Parathyroid adenoma (tissue), 2 donors: ENCODE measurements around the gene XYLT1.

Experiments
- H2AFZ ChIP-seq: fragments of 300-600 bp; sonication (generic); one replicate; pipeline ENCODE4 v1.7.0; 2017; ENCODE audit warnings: antibody characterized with exemption, mild to moderate bottlenecking
- H3K27ac ChIP-seq: fragments of 300-600 bp; sonication (generic); one replicate; pipeline ENCODE4 v1.7.0; 2017
- H3K27me3 ChIP-seq: fragments of 300-600 bp; sonication (generic); one replicate; pipeline ENCODE4 v1.7.0; 2017; ENCODE audit warnings: low read length; ENCODE audit not compliant: control insufficient read depth, insufficient read depth
- H3K36me3 ChIP-seq: fragments of 300-600 bp; sonication (generic); one replicate; pipeline ENCODE4 v1.7.0; 2017; ENCODE audit warnings: low read length; ENCODE audit not compliant: control insufficient read depth, insufficient read depth
- H3K4me1 ChIP-seq: fragments of 300-600 bp; sonication (generic); one replicate; pipeline ENCODE4 v1.7.0; 2017; ENCODE audit warnings: control low read depth
- H3K4me2 ChIP-seq: fragments of 300-600 bp; sonication (generic); one replicate; pipeline ENCODE4 v1.7.0; 2017; ENCODE audit warnings: low read length
- H3K4me3 ChIP-seq: fragments of 300-600 bp; sonication (generic); one replicate; pipeline ENCODE4 v1.7.0; 2017; ENCODE audit warnings: low read depth, low read length
- H3K79me2 ChIP-seq: fragments of 300-600 bp; sonication (generic); one replicate; pipeline ENCODE4 v1.7.0; 2017; ENCODE audit warnings: control low read depth
- H3K9ac ChIP-seq: fragments of 300-600 bp; sonication (generic); one replicate; pipeline ENCODE4 v1.7.0; 2017; ENCODE audit warnings: mild to moderate bottlenecking
- H3K9me3 ChIP-seq: fragments of 300-600 bp; sonication (generic); one replicate; pipeline ENCODE4 v1.7.0; 2017; ENCODE audit warnings: low read length; ENCODE audit not compliant: control insufficient read depth
- TF ChIP-seq, protein P1 (sequence below): fragments of 300-600 bp; sonication (generic); IDR thresholded peaks from one replicate; pipeline ENCODE4 v1.7.0; 2017; ENCODE audit warnings: antibody characterized with exemption, mild to moderate bottlenecking
- donor health status: primary hyperparathyroidism.

XYLT1 gene

GRCh38 chr16:17206712-17207111, 264.0 kb downstream of the XYLT1 start:
- H3K4me1 ChIP-seq = no peaks in the 10 kb centered on the region
- TF ChIP-seq, protein P1, sequence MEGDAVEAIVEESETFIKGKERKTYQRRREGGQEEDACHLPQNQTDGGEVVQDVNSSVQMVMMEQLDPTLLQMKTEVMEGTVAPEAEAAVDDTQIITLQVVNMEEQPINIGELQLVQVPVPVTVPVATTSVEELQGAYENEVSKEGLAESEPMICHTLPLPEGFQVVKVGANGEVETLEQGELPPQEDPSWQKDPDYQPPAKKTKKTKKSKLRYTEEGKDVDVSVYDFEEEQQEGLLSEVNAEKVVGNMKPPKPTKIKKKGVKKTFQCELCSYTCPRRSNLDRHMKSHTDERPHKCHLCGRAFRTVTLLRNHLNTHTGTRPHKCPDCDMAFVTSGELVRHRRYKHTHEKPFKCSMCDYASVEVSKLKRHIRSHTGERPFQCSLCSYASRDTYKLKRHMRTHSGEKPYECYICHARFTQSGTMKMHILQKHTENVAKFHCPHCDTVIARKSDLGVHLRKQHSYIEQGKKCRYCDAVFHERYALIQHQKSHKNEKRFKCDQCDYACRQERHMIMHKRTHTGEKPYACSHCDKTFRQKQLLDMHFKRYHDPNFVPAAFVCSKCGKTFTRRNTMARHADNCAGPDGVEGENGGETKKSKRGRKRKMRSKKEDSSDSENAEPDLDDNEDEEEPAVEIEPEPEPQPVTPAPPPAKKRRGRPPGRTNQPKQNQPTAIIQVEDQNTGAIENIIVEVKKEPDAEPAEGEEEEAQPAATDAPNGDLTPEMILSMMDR = no peak
- H3K27ac ChIP-seq = no peak overlapping the region
- H2AFZ ChIP-seq = no peak overlapping the region
- H3K4me2 ChIP-seq = no peak overlapping the region
- H3K4me3 ChIP-seq = no peak overlapping the region
- H3K27me3 ChIP-seq = no peaks in the 10 kb centered on the region
- no peaks in the 10 kb centered on the region for H3K36me3 ChIP-seq
- no peaks in the 10 kb centered on the region for H3K9me3 ChIP-seq
- no peaks in the 10 kb centered on the region for H3K79me2 ChIP-seq
- no peak overlapping the region for H3K9ac ChIP-seq

DNA sequence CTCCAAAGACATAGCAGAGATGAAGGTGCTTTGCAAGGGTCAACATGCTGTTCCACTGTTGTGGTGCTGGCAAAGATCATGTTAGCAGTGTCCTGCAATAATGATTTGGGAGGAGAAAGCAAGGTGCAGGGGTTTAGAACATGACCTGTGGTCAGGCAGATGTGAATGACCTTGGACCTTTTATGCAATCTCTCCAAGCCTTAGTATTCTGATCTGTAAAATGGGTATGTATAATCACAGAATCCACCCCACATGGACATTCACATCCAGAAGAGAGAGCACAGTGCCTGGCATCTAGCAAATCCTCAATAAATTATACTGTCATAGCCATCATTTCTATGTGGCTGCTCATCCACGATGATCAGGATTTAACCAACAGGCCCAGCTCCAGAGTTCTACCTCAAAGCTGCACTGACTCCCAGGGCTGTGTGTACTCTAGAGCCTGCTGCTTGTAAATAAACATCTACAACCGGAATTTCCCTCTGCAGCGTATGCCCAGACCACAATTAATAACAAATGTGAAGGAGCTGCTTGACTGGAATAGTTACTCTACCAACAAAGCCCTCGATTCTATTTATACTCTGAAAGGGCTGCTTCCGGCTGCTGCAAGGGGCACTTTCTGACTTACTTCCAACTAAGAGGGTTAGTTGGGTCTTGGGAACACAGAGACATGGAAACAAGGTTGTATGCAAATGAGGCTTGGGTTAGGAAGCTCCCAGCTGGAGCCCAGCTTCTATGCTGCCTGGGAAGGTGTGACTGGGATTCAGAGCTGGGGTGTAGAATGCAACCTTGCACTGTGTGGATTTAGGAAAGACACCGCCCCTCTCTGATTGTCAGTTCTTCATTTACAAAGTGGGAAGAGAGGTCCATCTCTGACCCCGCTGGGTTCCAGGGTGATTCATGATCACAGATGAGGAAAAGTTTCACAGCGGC, 265.2 kb downstream of the XYLT1 start:
- Histone ChIP-seq H3K4me3 (no peak overlapping the region), H3K9ac (no peak overlapping the region), H3K9me3 (no peaks in the 10 kb centered on the region), H3K27ac (no peak overlapping the region), H3K27me3 (no peaks in the 10 kb centered on the region), H3K4me2 (no peak overlapping the region), H3K79me2 (no peaks in the 10 kb centered on the region), H2AFZ (no peak overlapping the region), H3K36me3 (no peaks in the 10 kb centered on the region), H3K4me1 (no peaks in the 10 kb centered on the region)
- TF ChIP-seq, protein P1 = no peak

DNA sequence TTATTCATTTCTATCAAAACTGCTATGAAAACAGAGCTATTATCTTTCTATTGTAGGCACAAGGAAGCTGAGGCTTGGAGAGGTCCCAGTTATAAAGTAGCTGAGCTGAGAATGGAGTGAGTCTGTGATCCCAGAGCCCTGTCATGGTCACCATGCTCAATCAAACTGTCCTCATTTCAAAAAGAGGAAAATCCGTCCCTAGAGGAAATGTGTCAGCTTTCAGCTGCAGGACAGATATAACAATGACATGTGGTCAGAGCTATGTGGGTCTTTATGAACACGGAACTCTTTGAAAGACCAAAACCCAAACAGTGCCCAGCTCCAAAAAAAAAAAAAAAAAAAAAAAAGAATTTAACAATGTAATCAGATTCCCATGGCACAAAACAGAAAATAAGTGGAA, 266.1 kb downstream of the XYLT1 start:
- no peaks in the 10 kb centered on the region for H3K79me2 ChIP-seq
- H3K27me3 ChIP-seq = no peaks in the 10 kb centered on the region
- TF ChIP-seq, protein P1 = no peak
- H2AFZ ChIP-seq = no peak overlapping the region
- H3K27ac ChIP-seq = no peak overlapping the region
- no peaks in the 10 kb centered on the region for H3K36me3 ChIP-seq
- no peak overlapping the region for H3K9ac ChIP-seq
- no peaks in the 10 kb centered on the region for H3K4me1 ChIP-seq
- no peak overlapping the region for H3K4me3 ChIP-seq
- no peaks in the 10 kb centered on the region for H3K9me3 ChIP-seq
- H3K4me2 ChIP-seq = no peak overlapping the region

GRCh38 chr16:17204206-17204605, 266.6 kb downstream of the XYLT1 start:
- H3K4me1 ChIP-seq = no peaks in the 10 kb centered on the region
- no peaks in the 10 kb centered on the region for H3K9me3 ChIP-seq
- no peaks in the 10 kb centered on the region for H3K27me3 ChIP-seq
- no peak overlapping the region for H3K4me3 ChIP-seq
- H3K79me2 ChIP-seq = no peaks in the 10 kb centered on the region
- H3K27ac ChIP-seq = no peak overlapping the region
- no peaks in the 10 kb centered on the region for H3K36me3 ChIP-seq
- TF ChIP-seq, protein P1 = no peak
- H3K9ac ChIP-seq = no peak overlapping the region
- no peak overlapping the region for H2AFZ ChIP-seq
- no peak overlapping the region for H3K4me2 ChIP-seq

DNA sequence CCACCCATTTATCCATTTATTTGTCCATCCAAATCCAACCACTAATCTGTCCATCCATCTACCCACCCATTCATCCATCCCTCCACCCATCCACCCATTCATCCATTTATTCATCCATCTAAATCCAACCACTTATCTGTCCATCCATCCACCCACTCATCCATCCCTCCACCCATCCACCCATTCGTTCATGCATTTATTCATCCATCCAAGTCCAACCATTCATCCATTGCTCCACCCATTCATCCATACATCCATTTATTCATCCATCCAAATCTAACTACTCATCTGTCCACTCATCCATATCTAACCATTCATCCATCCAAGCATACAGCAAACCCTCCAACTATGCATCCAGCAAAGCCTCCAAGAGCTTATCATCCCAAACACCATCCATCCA, 267.3 kb downstream of the XYLT1 start:
- no peaks in the 10 kb centered on the region for H3K79me2 ChIP-seq
- no peaks in the 10 kb centered on the region for H3K9me3 ChIP-seq
- H3K27me3 ChIP-seq = no peaks in the 10 kb centered on the region
- H2AFZ ChIP-seq = no peak overlapping the region
- no peaks in the 10 kb centered on the region for H3K36me3 ChIP-seq
- no peak overlapping the region for H3K27ac ChIP-seq
- no peak overlapping the region for H3K4me3 ChIP-seq
- TF ChIP-seq, protein P1 = no peak
- no peak overlapping the region for H3K4me2 ChIP-seq
- H3K9ac ChIP-seq = no peak overlapping the region
- H3K4me1 ChIP-seq = no peaks in the 10 kb centered on the region
